GM12872 (cell line): ENCODE results near the gene EFCC1.

Experiments used
- TF ChIP-seq, protein P1 (sequence below): IDR thresholded peaks from 3 replicates; pipeline ENCODE4 v1.5.1; 2011; ENCODE audit warnings: low read depth, mild to moderate bottlenecking, low read length, moderate library complexity; ENCODE audit not compliant: insufficient read depth

The EFCC1 gene

DNA sequence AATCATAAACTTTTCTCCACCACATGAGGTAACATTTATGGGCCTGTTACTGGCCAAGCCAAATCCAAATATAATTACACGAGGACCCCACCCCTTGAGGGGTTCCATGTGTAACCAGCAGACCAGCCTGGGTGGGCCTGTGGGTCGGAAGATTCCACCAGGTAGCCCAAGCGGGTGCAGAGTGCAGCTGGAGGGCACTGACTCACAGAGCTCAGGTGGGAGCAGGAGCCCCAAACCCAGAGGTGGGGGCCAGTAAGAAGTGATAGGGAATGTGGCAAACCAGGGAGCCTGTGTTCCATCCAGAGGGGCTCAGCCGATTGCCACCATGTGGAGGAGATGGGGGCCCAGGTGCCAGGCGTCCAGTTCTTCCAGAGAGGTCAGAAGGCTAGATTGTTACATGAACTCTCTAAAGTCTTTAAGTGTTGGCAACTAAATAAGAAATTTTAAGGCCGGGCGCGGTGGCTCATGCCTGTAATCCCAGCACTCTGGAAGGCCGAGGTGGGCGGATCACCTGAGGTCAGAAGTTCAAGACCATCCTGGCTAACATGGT, 62.1 kb downstream of the EFCC1 start:
- TF ChIP-seq, protein P1, sequence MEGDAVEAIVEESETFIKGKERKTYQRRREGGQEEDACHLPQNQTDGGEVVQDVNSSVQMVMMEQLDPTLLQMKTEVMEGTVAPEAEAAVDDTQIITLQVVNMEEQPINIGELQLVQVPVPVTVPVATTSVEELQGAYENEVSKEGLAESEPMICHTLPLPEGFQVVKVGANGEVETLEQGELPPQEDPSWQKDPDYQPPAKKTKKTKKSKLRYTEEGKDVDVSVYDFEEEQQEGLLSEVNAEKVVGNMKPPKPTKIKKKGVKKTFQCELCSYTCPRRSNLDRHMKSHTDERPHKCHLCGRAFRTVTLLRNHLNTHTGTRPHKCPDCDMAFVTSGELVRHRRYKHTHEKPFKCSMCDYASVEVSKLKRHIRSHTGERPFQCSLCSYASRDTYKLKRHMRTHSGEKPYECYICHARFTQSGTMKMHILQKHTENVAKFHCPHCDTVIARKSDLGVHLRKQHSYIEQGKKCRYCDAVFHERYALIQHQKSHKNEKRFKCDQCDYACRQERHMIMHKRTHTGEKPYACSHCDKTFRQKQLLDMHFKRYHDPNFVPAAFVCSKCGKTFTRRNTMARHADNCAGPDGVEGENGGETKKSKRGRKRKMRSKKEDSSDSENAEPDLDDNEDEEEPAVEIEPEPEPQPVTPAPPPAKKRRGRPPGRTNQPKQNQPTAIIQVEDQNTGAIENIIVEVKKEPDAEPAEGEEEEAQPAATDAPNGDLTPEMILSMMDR = no peak

DNA sequence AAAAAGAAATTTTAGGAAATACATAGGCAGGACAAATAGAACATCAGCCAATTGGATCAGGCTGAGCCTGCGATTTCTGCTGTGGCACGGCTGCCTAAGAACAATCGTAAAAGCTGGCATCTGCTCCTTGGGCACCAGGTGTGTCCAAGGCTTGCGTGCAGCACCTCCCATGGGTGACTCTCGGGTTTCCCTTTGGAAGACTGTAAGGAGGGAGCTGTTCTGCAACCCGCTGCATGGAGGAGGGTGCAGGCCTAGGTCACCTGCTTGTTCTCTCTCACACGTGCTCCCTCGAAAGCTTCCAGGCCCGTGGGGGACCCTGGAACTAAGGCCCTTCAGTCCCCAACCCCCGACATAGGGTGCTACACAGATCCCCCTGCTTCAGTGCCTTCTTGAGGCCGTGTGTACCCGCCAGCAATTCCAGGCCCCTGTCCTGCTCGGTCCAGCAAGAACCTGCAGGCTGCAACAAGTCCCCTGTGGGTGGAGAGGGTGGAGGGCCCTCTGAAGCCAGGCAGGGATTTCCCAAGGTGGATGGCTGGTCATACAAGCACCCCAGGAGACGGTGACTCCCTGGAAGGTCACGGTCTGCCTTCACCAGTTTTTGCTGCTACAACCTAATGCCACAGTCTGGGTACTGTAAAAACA, 62.9 kb downstream of the EFCC1 start:
- TF ChIP-seq, protein P1 = no peak

DNA sequence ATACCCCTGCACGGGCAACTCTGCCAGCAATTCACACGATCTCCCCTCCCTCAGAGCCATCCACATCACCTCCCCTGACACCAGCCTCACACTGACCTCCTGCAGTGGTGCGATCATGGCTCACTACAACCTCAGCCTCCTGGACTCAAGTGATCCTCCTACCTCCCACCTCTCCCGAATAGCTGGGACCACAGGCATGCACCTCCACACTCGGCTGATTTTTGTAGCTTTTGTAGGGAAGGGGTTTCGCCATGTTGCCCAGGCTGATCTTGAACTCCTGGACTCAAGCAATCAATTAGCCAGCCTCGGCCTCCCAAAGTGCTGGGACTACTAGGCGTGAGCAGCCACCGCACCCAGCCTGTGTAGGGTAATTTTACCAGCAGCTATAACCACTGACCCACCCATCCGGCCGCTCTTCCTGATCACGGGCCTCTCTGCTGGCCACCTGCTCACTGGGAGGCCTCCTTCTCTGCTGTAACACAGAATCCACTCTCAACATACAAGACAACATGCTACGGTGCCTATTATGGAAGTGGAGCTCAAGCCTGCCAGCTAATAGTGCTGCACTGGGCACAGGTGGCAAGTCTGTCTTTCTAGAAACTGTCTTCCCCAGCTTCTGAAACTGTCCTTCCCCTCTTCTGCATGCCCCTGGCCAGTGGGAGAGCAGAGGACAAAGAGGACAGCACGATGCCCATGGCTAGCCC, 64.1 kb downstream of the EFCC1 start:
- TF ChIP-seq, protein P1 = no peak

DNA sequence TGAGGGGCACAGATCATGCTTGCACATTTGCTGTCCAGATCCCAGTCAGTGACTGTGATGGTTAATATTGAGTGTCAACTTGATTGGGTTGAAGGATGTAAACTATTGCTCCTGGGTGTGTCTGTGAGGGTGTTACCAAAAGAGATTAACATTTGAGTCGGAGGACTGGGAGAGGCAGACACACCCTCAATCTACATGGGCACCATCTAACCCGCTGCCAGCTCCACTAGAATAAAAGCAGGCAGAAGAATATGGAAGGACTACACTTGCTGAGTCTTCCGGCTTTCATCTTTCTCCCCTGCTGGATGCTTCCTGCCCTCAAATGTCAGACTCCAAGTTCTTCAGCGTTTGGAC, 64.6 kb downstream of the EFCC1 start:
- TF ChIP-seq, protein P1 = no peak

DNA sequence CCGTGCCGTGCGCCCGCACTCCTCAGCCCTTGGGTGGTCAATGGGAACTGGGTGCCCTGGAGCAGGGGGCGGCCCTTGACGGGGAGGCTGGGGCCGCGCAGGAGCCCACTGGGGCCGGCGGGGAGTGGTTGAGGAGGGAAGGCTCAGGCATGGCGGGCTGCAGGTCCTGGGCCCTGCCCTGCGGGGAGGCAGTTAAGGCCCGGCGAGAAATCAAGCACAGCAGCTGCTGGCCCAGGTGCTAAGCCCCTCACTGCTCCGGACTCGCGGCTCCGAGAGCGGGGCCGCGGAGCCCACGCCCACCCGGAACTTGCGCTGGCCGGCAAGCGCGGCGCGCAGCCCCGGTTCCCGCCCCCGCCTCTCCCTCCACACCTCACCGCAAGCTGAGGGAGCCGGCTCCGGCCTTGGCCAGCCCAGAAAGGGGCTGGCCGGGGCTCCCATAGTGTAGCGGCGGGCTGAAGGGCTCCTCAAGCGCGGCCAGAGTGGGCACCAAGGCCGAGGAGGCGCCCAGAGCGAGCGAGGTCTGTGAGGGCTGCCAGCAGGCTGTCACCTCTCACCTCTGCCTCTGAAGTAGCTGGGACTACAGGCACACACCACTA, 67.3 kb downstream of the EFCC1 start:
- TF ChIP-seq, protein P1 = no peak

DNA sequence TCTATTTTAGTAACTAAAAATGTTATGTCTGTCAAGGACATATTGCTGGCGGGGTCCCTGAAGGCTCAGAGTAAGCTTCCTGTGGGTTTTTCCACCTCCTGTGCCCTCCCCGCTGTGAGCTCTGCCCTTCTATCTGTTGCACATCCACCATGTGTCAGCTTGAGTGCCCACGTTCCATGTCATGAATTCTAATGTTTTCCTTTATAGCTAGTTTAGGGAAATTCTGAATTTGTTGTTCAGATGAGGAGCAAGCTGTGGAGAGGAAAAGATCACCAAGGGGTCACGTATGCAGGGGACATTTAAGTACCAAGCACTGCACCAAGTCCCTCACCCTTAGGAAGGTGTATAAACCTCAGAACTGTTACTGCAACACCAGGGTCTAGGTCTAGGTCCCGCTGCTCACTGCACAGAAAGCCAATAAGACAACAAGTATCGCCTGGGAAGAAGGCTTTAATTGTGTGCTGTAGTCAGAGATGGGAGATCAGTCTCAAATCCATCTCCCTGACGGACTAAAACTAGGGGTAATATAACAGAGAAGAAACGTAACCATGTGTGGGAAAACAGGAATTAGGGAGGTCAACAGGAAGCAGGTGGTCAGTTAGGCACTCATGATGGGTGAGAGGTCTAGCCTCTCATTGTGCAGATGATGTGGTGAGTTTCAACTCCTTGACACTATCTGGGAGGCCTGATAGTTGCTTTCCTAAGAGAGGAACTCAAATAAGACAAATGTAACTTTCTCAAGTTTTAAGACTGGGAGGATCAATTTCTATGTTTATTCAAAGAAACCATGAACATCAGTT, 69.2 kb downstream of the EFCC1 start:
- TF ChIP-seq, protein P1 = no peak

DNA sequence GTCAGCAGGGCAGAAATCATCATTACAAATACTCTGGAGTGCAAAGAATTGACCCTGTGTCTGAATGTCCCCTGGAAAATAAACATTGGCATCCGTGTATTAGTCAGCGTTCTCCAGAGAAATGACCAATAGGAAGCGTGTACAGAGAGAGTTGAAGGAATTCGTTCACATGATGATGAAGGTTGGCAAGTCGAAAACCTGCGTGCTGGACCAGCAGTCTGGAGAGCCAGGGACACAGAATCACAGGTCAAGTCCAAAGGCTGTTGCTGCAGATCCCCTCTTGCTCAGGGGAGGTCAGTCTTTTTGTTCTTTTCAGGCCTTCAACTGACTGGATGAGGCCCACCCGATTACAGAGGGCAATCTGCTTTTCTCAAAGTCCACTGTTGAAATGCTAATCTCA, 76.1 kb downstream of the EFCC1 start:
- TF ChIP-seq, protein P1 = no peak
